OCI-LY1 (cell line): Measurements from ENCODE around the gene TNNI2.

Experiments
- H2AFZ ChIP-seq: fragments of 200-600 bp; sonication (generic), shearing (Covaris generic); 2 replicates; pipeline ENCODE4 v1.6.0; 2014; ENCODE audit warnings: antibody characterized with exemption, mild to moderate bottlenecking, low read length
- H3F3A ChIP-seq: fragments of 200-600 bp; sonication (generic), shearing (Covaris generic); 2 replicates; pipeline ENCODE4 v1.6.0; 2014; ENCODE audit warnings: mild to moderate bottlenecking, antibody characterized with exemption, low read length, moderate library complexity; ENCODE audit not compliant: insufficient read depth
- H3K27ac ChIP-seq: fragments of 200-600 bp; sonication (generic); 2 replicates; pipeline ENCODE4 v1.5.1; 2014; ENCODE audit warnings: low read length, mixed run types, mild to moderate bottlenecking, low read depth; ENCODE audit not compliant: poor library complexity, severe bottlenecking
- H3K27me3 ChIP-seq: fragments of 200-600 bp; sonication (generic); 2 replicates; pipeline ENCODE4 v1.6.0; 2014; ENCODE audit warnings: antibody characterized with exemption, mild to moderate bottlenecking, low read length, moderate library complexity; ENCODE audit not compliant: insufficient read depth
- H3K36me3 ChIP-seq: fragments of 200-600 bp; sonication (generic); 2 replicates; pipeline ENCODE4 v1.6.1; 2014; ENCODE audit warnings: mild to moderate bottlenecking, antibody characterized with exemption, low read length, moderate library complexity, mixed read lengths; ENCODE audit not compliant: insufficient read depth
- H3K4me1 ChIP-seq: fragments of 200-600 bp; sonication (generic); 2 replicates; pipeline ENCODE4 v1.5.1; 2014; ENCODE audit warnings: mild to moderate bottlenecking, low read length, moderate library complexity; ENCODE audit not compliant: insufficient read depth, severe bottlenecking
- H3K4me2 ChIP-seq: fragments of 200-600 bp; sonication (generic), shearing (Covaris generic); 2 replicates; pipeline ENCODE4 v1.6.1; 2014; ENCODE audit warnings: low read length
- H3K4me3 ChIP-seq: fragments of 200-600 bp; sonication (generic); 2 replicates; pipeline ENCODE4 v1.5.1; 2014; ENCODE audit warnings: low read length, low read depth, mild to moderate bottlenecking, mixed read lengths; ENCODE audit not compliant: poor library complexity, severe bottlenecking
- H3K79me2 ChIP-seq: fragments of 200-600 bp; shearing (Covaris generic); 2 replicates; pipeline ENCODE4 v1.6.1; 2016; ENCODE audit warnings: mixed run types, low read length, mixed read lengths; ENCODE audit not compliant: insufficient read depth
- H3K9ac ChIP-seq: fragments of 200-600 bp; sonication (generic), shearing (Covaris generic); 2 replicates; pipeline ENCODE4 v1.6.1; 2014; ENCODE audit warnings: mild to moderate bottlenecking, low read length, mixed read lengths
- H3K9me2 ChIP-seq: fragments of 200-600 bp; sonication (generic), shearing (Covaris generic); 2 replicates; pipeline ENCODE4 v1.6.1; 2014; ENCODE audit warnings: low read depth, mild to moderate bottlenecking, low read length, mixed read lengths
- H3K9me3 ChIP-seq: fragments of 200-600 bp; shearing (Covaris generic); 2 replicates; pipeline ENCODE4 v1.6.1; 2014; ENCODE audit warnings: low read length, mixed read lengths
- H4K20me1 ChIP-seq: fragments of 200-600 bp; sonication (generic), shearing (Covaris generic); 2 replicates; pipeline ENCODE4 v1.6.0; 2016; ENCODE audit warnings: mild to moderate bottlenecking, low read length; ENCODE audit not compliant: insufficient read depth
- CTCF ChIP-seq: fragments of 200-600 bp; sonication (generic), shearing (Covaris generic); IDR thresholded peaks from 2 replicates; pipeline ENCODE4 v1.5.1; 2017; ENCODE audit warnings: mild to moderate bottlenecking, antibody characterized with exemption, low read length, moderate library complexity, mixed read lengths
- EZH2 ChIP-seq: fragments of 200-600 bp; sonication (generic), shearing (Covaris generic); IDR thresholded peaks from 2 replicates; pipeline ENCODE4 v1.8.0; 2017; ENCODE audit warnings: borderline replicate concordance, mixed run types, mild to moderate bottlenecking, antibody characterized with exemption, low read length, moderate library complexity, mixed read lengths

The TNNI2 gene

DNA sequence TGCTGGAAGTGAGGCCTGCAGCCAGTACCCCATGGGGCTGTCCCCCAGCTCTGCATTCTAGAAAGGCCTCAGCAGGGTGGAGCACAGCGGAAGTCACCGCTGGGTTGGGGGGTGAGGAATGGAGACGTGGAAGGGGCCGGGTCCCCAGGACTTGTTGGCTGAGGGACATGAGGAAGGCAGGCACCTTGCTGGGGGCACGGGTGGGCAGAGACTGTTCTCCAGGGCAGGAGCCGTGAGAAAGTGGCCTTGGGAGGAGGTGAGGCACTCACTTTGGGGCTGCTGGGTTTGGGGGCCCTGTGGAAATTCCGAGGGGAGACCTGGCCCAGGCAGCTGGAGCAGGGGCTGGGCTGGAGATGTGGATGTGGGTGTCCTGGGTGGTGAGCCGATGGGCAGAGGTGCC is 5.0 kb downstream of the TNNI2 start:
- TF ChIP-seq CTCF: no peak
- no peak for TF ChIP-seq EZH2
- no peaks in the 10 kb centered on the region for H3K9me3 ChIP-seq
- no peaks in the 10 kb centered on the region for H3K36me3 ChIP-seq
- no peak overlapping the region for H3K4me2 ChIP-seq
- H3K79me2 ChIP-seq: no peaks in the 10 kb centered on the region
- H3K4me1 ChIP-seq: peaks cover 15% of the 10 kb centered on the region
- no peaks in the 10 kb centered on the region for H3K9me2 ChIP-seq
- no peaks in the 10 kb centered on the region for H3F3A ChIP-seq
- H3K9ac ChIP-seq: no peak overlapping the region
- H3K27ac ChIP-seq: no peak overlapping the region
- no peaks in the 10 kb centered on the region for H3K27me3 ChIP-seq
- no peak overlapping the region for H3K4me3 ChIP-seq
- no peak overlapping the region for H2AFZ ChIP-seq
- H4K20me1 ChIP-seq: no peaks in the 10 kb centered on the region

- H3K4me2 ChIP-seq: no peak overlapping the region; the same call in 1 of the 2 replicates
- H3K27me3 ChIP-seq: no peaks in the 10 kb centered on the region
- H3F3A ChIP-seq: no peaks in the 10 kb centered on the region
- no peak overlapping the region for H2AFZ ChIP-seq
- H3K27ac ChIP-seq: no peak overlapping the region
- H3K9ac ChIP-seq: no peak overlapping the region
- no peak overlapping the region for H3K4me3 ChIP-seq
- H4K20me1 ChIP-seq: no peaks in the 10 kb centered on the region
- no peaks in the 10 kb centered on the region for H3K36me3 ChIP-seq
- H3K79me2 ChIP-seq: no peaks in the 10 kb centered on the region
- no peaks in the 10 kb centered on the region for H3K9me3 ChIP-seq
- peaks cover 16% of the 10 kb centered on the region for H3K4me1 ChIP-seq
- TF ChIP-seq EZH2 (no peak), CTCF (no peak)
- no peaks in the 10 kb centered on the region for H3K9me2 ChIP-seq
Measured at GRCh38 chr11:1844221-1845094, 5.7 kb downstream of the TNNI2 start.

DNA sequence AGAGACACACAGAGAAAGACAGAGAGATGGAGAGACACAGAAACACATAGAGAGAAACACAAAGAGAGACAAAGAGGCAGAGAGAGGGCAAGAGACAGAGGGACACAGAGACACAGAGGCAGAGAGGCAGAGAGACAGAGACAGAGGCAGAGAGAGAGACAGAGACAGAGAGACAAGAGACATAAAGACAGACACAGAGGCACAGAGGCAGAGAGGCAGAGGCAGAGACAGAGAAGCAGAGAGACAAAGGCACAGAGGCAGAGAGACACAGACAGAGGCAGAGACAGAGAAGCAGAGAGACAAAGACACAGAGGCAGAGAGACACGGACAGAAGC is 6.3 kb downstream of the TNNI2 start:
- H3K4me3 ChIP-seq: no peak overlapping the region
- no peaks in the 10 kb centered on the region for H3K79me2 ChIP-seq
- H3K36me3 ChIP-seq: no peaks in the 10 kb centered on the region
- H3F3A ChIP-seq: no peaks in the 10 kb centered on the region
- no peak for TF ChIP-seq EZH2
- no peak for TF ChIP-seq CTCF
- no peak overlapping the region for H3K9ac ChIP-seq
- H3K27ac ChIP-seq: no peak overlapping the region
- H3K9me2 ChIP-seq: no peaks in the 10 kb centered on the region
- H3K9me3 ChIP-seq: no peaks in the 10 kb centered on the region
- H4K20me1 ChIP-seq: no peaks in the 10 kb centered on the region
- H3K27me3 ChIP-seq: no peaks in the 10 kb centered on the region
- no peak overlapping the region for H3K4me2 ChIP-seq
- H3K4me1 ChIP-seq: peaks cover 16% of the 10 kb centered on the region
- H2AFZ ChIP-seq: no peak overlapping the region
